ENCODE data around the gene MAB21L1. TPM values are rescaled to one million over a fixed set of nuclear protein-coding genes. Genes with fewer than 3 reads are reported as not detected.

The MAB21L1 gene
- total and polyA plus RNA-seq, 4 experiments from 2014 or later, result not detected

GRCh38 chr13:35473206-35473775 lies 3.2 kb downstream of the MAB21L1 start:
- intact Hi-C loops (cut with micrococcal nuclease), result no loop called here
- ChIA-PET CTCF (ENCODE audit: partially characterized antibody) (no interaction called here), POLR2A (ENCODE audit: partially characterized antibody) (no interaction called here)
- Mint-ChIP-seq H3K4me3 (no peak overlapping the region), H3K9me3 (peaks cover 2 to 57% (median 38%) of the 10 kb centered on the region in 8 donors), H3K27me3 (peaks cover 44 to 57% of the 10 kb centered on the region in 2 donors), H3K36me3 (no peaks in the 10 kb centered on the region), H3K4me1 (peaks cover 10 to 28% (median 23%) of the 10 kb centered on the region in 4 donors), H3K27ac (no peak overlapping the region)
- H3K27ac ChIP-seq (ENCODE audit: low read depth, low read length), result no peak overlapping the region
- peaks cover 43% of the 10 kb centered on the region for H3K27me3 ChIP-seq (ENCODE audit: insufficient read depth, low read length)
- H3K4me3 ChIP-seq (ENCODE audit: low read length in 2 of 2), result no peak overlapping the region
- H3K9me3 ChIP-seq (ENCODE audit: control insufficient read depth in 1 of 2, low read length in 2 of 2), result no peaks in the 10 kb centered on the region
- H3K36me3 ChIP-seq (ENCODE audit: insufficient read depth, low read length), result no peaks in the 10 kb centered on the region
- peaks cover 10% of the 10 kb centered on the region for H3K4me1 ChIP-seq (ENCODE audit: insufficient read depth, low read length)
- no peak for DNase-seq

DNA sequence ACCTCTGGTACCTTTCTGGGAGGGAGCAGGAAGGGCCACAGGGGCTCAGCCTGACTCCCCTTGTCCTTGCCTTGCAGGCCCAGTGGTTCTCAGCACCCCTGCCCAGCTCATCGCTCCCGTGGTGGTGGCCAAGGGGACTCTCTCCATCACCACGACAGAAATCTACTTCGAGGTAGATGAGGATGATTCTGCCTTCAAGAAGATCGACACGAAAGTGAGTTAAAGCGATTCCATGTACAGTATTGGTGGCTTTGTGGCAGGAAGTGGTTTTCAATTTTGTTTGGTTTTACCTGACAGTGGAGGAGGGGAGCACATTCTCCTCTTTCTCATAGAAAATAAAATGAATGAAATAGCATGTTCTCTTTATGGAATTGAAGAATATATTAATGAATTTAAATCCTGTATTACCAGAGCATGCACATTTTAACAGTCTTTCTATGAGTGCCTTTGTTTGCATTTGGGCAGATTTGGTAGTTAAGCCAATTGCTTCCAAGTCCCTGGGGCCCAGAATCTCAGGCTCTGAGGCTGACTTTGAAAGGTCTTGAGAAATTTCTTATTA lies 4.1 kb downstream of the MAB21L1 start:
- no peak for DNase-seq
- no peaks in the 10 kb centered on the region for H3K9me3 ChIP-seq (ENCODE audit: control insufficient read depth in 1 of 2, low read length in 2 of 2)
- Mint-ChIP-seq H3K9me3 (peaks cover 2 to 53% (median 34%) of the 10 kb centered on the region in 8 donors), H3K27me3 (peaks cover 41 to 55% of the 10 kb centered on the region in 2 donors), H3K27ac (no peak overlapping the region), H3K36me3 (no peaks in the 10 kb centered on the region), H3K4me3 (no peak overlapping the region), H3K4me1 (peaks cover 10 to 28% (median 23%) of the 10 kb centered on the region in 4 donors)
- POLR2A ChIA-PET (ENCODE audit: partially characterized antibody), result no interaction called here
- intact Hi-C loops (cut with micrococcal nuclease), result no loop called here
- peaks cover 38% of the 10 kb centered on the region for H3K27me3 ChIP-seq (ENCODE audit: insufficient read depth, low read length)
- no peak overlapping the region for H3K4me3 ChIP-seq (ENCODE audit: low read length in 2 of 2)
- CTCF ChIA-PET (ENCODE audit: partially characterized antibody), result no interaction called here
- H3K4me1 ChIP-seq (ENCODE audit: insufficient read depth, low read length), result peaks cover 10% of the 10 kb centered on the region
- H3K27ac ChIP-seq (ENCODE audit: low read depth, low read length), result no peak overlapping the region
- H3K36me3 ChIP-seq (ENCODE audit: insufficient read depth, low read length), result no peaks in the 10 kb centered on the region

GRCh38 chr13:35471706-35472322 lies 4.7 kb downstream of the MAB21L1 start:
- ChIA-PET POLR2A (ENCODE audit: partially characterized antibody) (no interaction called here), CTCF (ENCODE audit: partially characterized antibody) (no interaction called here)
- Mint-ChIP-seq H3K4me3 (no peak overlapping the region), H3K36me3 (no peaks in the 10 kb centered on the region), H3K9me3 (peaks cover 2 to 49% (median 29%) of the 10 kb centered on the region in 8 donors), H3K27me3 (peaks cover 38 to 49% of the 10 kb centered on the region in 2 donors), H3K27ac (no peak overlapping the region), H3K4me1 (peaks cover 9 to 25% (median 21%) of the 10 kb centered on the region in 4 donors)
- no peaks in the 10 kb centered on the region for H3K36me3 ChIP-seq (ENCODE audit: insufficient read depth, low read length)
- H3K4me3 ChIP-seq (ENCODE audit: low read length in 2 of 2), result no peak overlapping the region
- H3K27me3 ChIP-seq (ENCODE audit: insufficient read depth, low read length), result peaks cover 33% of the 10 kb centered on the region
- H3K9me3 ChIP-seq (ENCODE audit: control insufficient read depth in 1 of 2, low read length in 2 of 2), result no peaks in the 10 kb centered on the region
- peaks cover 10% of the 10 kb centered on the region for H3K4me1 ChIP-seq (ENCODE audit: insufficient read depth, low read length)
- intact Hi-C loops (cut with micrococcal nuclease), result no loop called here
- DNase-seq, result no peak
- no peak overlapping the region for H3K27ac ChIP-seq (ENCODE audit: low read depth, low read length)

- Histone ChIP-seq H3K36me3 (ENCODE audit: insufficient read depth, low read length) (no peaks in the 10 kb centered on the region), H3K4me1 (ENCODE audit: insufficient read depth, low read length) (peaks cover 10% of the 10 kb centered on the region), H3K27me3 (ENCODE audit: insufficient read depth, low read length) (peaks cover 29% of the 10 kb centered on the region), H3K27ac (ENCODE audit: low read depth, low read length) (no peak overlapping the region), H3K9me3 (ENCODE audit: control insufficient read depth in 1 of 2, low read length in 2 of 2) (no peaks in the 10 kb centered on the region), H3K4me3 (ENCODE audit: low read length in 2 of 2) (no peak overlapping the region)
- H3K4me1 Mint-ChIP-seq, result peaks cover 5 to 16% (median 14%) of the 10 kb centered on the region in 4 donors
- ChIA-PET CTCF (ENCODE audit: partially characterized antibody) (no interaction called here), POLR2A (ENCODE audit: partially characterized antibody) (no interaction called here)
- H3K4me3 Mint-ChIP-seq, result peak overlapping the region in 2 of 8 donors; percentile 29 to 61
- peaks cover 2 to 43% (median 23%) of the 10 kb centered on the region in 8 donors for H3K9me3 Mint-ChIP-seq
- intact Hi-C loops (cut with micrococcal nuclease), result no loop called here
- H3K27ac Mint-ChIP-seq, result peak overlapping the region in 2 of 7 donors; percentile 15 to 23
- no peaks in the 10 kb centered on the region for H3K36me3 Mint-ChIP-seq
- H3K27me3 Mint-ChIP-seq, result peaks cover 31 to 40% of the 10 kb centered on the region in 2 donors
- DNase-seq, result no peak
Observed at GRCh38 chr13:35470671-35471661, 5.5 kb downstream of the MAB21L1 start.

DNA sequence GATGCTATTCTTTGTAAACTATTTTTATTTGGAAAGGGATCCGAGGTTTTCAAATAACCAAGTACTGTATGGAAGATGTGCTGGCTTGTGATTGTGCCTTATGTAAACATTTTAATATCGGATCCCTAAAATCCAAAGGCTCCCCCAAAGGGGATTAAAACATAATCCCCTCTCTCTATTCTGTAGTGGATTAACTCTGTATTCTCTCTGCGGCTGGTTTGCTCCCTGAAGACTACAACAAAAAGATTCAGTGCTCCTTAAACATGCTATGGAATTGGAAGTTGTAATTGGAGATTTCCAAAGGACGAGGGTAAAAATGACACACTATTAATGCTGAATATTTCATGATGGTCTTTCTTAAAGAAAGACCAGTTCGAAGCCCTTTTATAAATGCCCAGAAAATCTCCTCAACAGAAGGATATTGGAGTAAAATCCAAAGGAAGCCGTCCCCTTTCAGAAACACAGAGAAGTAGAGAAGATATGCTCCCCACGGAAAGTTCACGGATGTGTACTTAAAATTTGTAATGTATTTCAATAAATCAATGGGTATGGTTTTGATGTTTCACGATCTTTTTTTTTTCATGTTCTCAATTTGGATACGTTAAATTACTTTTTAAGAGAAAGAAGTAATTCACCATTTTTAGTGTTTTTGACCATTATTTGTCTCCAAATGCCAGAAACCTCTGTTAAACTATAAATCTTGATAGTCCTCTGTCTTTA lies 6.5 kb downstream of the MAB21L1 start:
- Histone ChIP-seq H3K4me3 (ENCODE audit: low read length in 2 of 2) (no peak overlapping the region), H3K27me3 (ENCODE audit: insufficient read depth, low read length) (peaks cover 22% of the 10 kb centered on the region), H3K4me1 (ENCODE audit: insufficient read depth, low read length) (peaks cover 6% of the 10 kb centered on the region), H3K36me3 (ENCODE audit: insufficient read depth, low read length) (no peaks in the 10 kb centered on the region), H3K9me3 (ENCODE audit: control insufficient read depth in 1 of 2, low read length in 2 of 2) (no peaks in the 10 kb centered on the region), H3K27ac (ENCODE audit: low read depth, low read length) (no peak overlapping the region)
- H3K27me3 Mint-ChIP-seq, result peaks cover 24 to 30% of the 10 kb centered on the region in 2 donors
- no peak for DNase-seq
- peaks cover 3 to 8% (median 5%) of the 10 kb centered on the region in 4 donors for H3K4me1 Mint-ChIP-seq
- peak overlapping the region in 1 of 8 donors; percentile 22 for H3K4me3 Mint-ChIP-seq
- no peaks in the 10 kb centered on the region for H3K36me3 Mint-ChIP-seq
- peaks cover 2 to 41% (median 20%) of the 10 kb centered on the region in 8 donors for H3K9me3 Mint-ChIP-seq
- ChIA-PET CTCF (ENCODE audit: partially characterized antibody) (no interaction called here), POLR2A (ENCODE audit: partially characterized antibody) (no interaction called here)
- intact Hi-C loops (cut with micrococcal nuclease), result no loop called here
- H3K27ac Mint-ChIP-seq, result peak overlapping the region in 1 of 7 donors; percentile 15

DNA sequence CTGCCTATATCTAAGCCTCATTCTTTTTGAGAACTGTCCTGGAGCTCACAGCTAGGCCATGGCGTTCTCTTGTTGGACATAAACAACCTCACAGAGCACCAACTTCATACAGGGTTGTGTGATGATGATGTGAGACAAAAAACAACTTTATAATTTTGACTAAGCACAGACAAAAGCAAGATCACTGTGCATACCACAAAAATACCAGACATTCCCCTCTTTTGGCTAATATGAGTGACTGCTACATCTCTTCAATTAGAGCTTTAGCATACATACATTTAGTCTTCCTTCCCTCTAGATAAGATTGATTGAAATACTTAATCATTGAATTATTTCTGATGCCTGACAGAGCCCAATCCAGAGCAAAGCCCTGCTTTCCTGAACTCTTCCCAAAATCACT lies 8.3 kb downstream of the MAB21L1 start:
- Mint-ChIP-seq H3K27me3 (peaks cover 16 to 24% of the 10 kb centered on the region in 2 donors), H3K4me1 (peaks cover 0 to 5% (median 3%) of the 10 kb centered on the region in 4 donors), H3K27ac (no peak overlapping the region), H3K4me3 (no peak overlapping the region), H3K36me3 (no peaks in the 10 kb centered on the region), H3K9me3 (peaks cover 0 to 38% (median 14%) of the 10 kb centered on the region in 8 donors)
- DNase-seq, result no peak
- Histone ChIP-seq H3K36me3 (ENCODE audit: insufficient read depth, low read length) (no peaks in the 10 kb centered on the region), H3K9me3 (ENCODE audit: control insufficient read depth in 1 of 2, low read length in 2 of 2) (no peaks in the 10 kb centered on the region), H3K27me3 (ENCODE audit: insufficient read depth, low read length) (peaks cover 19% of the 10 kb centered on the region), H3K4me1 (ENCODE audit: insufficient read depth, low read length) (peaks cover 6% of the 10 kb centered on the region), H3K4me3 (ENCODE audit: low read length in 2 of 2) (no peak overlapping the region), H3K27ac (ENCODE audit: low read depth, low read length) (no peak overlapping the region)
- ChIA-PET POLR2A (ENCODE audit: partially characterized antibody) (no interaction called here), CTCF (ENCODE audit: partially characterized antibody) (no interaction called here)
- intact Hi-C loops (cut with micrococcal nuclease), result no loop called here
